Peyer's patch (tissue), 4 donors: Measurements from ENCODE around the gene TRMT112.

ENCODE experiments used
- POLR2A ChIP-seq, 2 donors: fragments of 450-650 bp; IDR thresholded peaks; one replicate each; pipeline ENCODE4 v1.5.1; 2017; ENCODE audit warnings: antibody characterized with exemption in 2 of 2, mild to moderate bottlenecking in 2 of 2, moderate library complexity in 2 of 2
- TF ChIP-seq, protein P1 (sequence below), 6 experiments: fragments of 450-650 bp in 4 of 6; fragments of 200-600 bp in 2 of 6; sonication (generic) in 1 of 6; IDR thresholded peaks; one replicate each; pipeline ENCODE4 v1.5.1; 2017 to 2019; ENCODE audit warnings: antibody characterized with exemption in 6 of 6, mild to moderate bottlenecking in 3 of 6, moderate library complexity in 1 of 6

GRCh38 chr11:64358907-64359711, 41.8 kb upstream of the TRMT112 start, which contains the start of gene RPS6KA4:
- TF ChIP-seq POLR2A (IDR thresholded peaks at IDR 0.05), result peak; percentile 47 to 74
- TF ChIP-seq, protein P1, sequence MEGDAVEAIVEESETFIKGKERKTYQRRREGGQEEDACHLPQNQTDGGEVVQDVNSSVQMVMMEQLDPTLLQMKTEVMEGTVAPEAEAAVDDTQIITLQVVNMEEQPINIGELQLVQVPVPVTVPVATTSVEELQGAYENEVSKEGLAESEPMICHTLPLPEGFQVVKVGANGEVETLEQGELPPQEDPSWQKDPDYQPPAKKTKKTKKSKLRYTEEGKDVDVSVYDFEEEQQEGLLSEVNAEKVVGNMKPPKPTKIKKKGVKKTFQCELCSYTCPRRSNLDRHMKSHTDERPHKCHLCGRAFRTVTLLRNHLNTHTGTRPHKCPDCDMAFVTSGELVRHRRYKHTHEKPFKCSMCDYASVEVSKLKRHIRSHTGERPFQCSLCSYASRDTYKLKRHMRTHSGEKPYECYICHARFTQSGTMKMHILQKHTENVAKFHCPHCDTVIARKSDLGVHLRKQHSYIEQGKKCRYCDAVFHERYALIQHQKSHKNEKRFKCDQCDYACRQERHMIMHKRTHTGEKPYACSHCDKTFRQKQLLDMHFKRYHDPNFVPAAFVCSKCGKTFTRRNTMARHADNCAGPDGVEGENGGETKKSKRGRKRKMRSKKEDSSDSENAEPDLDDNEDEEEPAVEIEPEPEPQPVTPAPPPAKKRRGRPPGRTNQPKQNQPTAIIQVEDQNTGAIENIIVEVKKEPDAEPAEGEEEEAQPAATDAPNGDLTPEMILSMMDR (IDR thresholded peaks at IDR 0.05), result peak in 2 of 6 experiments; percentile 16 to 25
